NCI-H1436 treated with DMSO at 0.1 percent for 48 hours (cell line): ENCODE results near the gene UBTD1.
"Not testable (repeated sequence)": the region's sequence is repeated elsewhere in the genome, so short reads cannot be mapped to it uniquely, and the experiment has no call there.

Source experiments
- DNase-seq: peaks from one replicate; lab custom pipeline; 2025; lab: John Stamatoyannopoulos, UW

UBTD1 gene

GRCh38 chr10:97538839-97539238 lies 40.1 kb downstream of the UBTD1 start:
- no peak for DNase-seq

GRCh38 chr10:97539523-97540200 lies 40.9 kb downstream of the UBTD1 start:
- no peak for DNase-seq

- no peak for DNase-seq
Observed at GRCh38 chr10:97540669-97541500, 42.2 kb downstream of the UBTD1 start.

- no peak for DNase-seq
Observed at GRCh38 chr10:97542169-97543024, 43.7 kb downstream of the UBTD1 start.

- DNase-seq: no peak
Observed at GRCh38 chr10:97543025-97543546, 44.4 kb downstream of the UBTD1 start.

- no peak for DNase-seq
Observed at GRCh38 chr10:97546456-97547270, 47.9 kb downstream of the UBTD1 start.

GRCh38 chr10:97547271-97547600 lies 48.5 kb downstream of the UBTD1 start:
- no peak for DNase-seq

- no peak for DNase-seq
Observed at GRCh38 chr10:97547962-97548361, 49.2 kb downstream of the UBTD1 start.

- DNase-seq: no peak
Observed at GRCh38 chr10:97548828-97549455, 50.2 kb downstream of the UBTD1 start.

- no peak for DNase-seq
Observed at GRCh38 chr10:97549587-97550322, 51.0 kb downstream of the UBTD1 start.

- no peak for DNase-seq
Observed at GRCh38 chr10:97550336-97551149, 51.8 kb downstream of the UBTD1 start.

GRCh38 chr10:97551271-97551670 lies 52.5 kb downstream of the UBTD1 start:
- DNase-seq: no peak

GRCh38 chr10:97553575-97554031 lies 54.9 kb downstream of the UBTD1 start:
- DNase-seq: peak; percentile 9

- DNase-seq: not testable (repeated sequence)
Observed at GRCh38 chr10:97554336-97554735, 55.6 kb downstream of the UBTD1 start.

- DNase-seq: not testable (repeated sequence)
Observed at GRCh38 chr10:97555541-97555940, 56.8 kb downstream of the UBTD1 start.

GRCh38 chr10:97560731-97561381 lies 62.1 kb downstream of the UBTD1 start:
- not testable (repeated sequence) for DNase-seq

- not testable (repeated sequence) for DNase-seq
Observed at GRCh38 chr10:97561386-97562077, 62.8 kb downstream of the UBTD1 start.

- not testable (repeated sequence) for DNase-seq
Observed at GRCh38 chr10:97562329-97562728, 63.6 kb downstream of the UBTD1 start.
